HT1080 (cell line): Measurements from ENCODE around the gene PTCD3. TPM values are rescaled to one million over a fixed set of nuclear protein-coding genes. Genes with fewer than 3 reads are reported as not detected.

Experiments used
- DNase-seq: peaks from one replicate; pipeline ENCODE4 v3.0.0-alpha.2; 2015; ENCODE audit warnings: low read depth
- polyA plus RNA-seq, 2 experiments: library from polyadenylated mRNA; depleted of rRNA; stranded (reverse); fragments of >200 nt; gene quantifications; 2 replicates each; pipeline ENCODE4 v1.2.3, GENCODE V29; 2015
- total RNA-seq: library from RNA; depleted of rRNA; stranded (reverse); fragments of >200 nt; shearing (Covaris generic); gene quantifications from 2 replicates; pipeline ENCODE4 v1.2.3, GENCODE V29; 2014; rRNA removed

Gene PTCD3
- total RNA-seq, result 81.9 and 84.8 TPM in 2 replicates
- polyA plus RNA-seq (2015; cell fraction: cytosol; rRNA removed), result 26.4 and 32.2 TPM in 2 replicates
- 259 and 286 TPM in 2 replicates for polyA plus RNA-seq (2015; cell fraction: nucleus; rRNA removed)

GRCh38 chr2:86105969-86106945 lies at the start of gene PTCD3:
TSS of gene PTCD3 (plus strand) at chr2:86106235. CDS start at chr2:86106248, 13 bp downstream.
- DNase-seq, result peak; percentile 91

DNA sequence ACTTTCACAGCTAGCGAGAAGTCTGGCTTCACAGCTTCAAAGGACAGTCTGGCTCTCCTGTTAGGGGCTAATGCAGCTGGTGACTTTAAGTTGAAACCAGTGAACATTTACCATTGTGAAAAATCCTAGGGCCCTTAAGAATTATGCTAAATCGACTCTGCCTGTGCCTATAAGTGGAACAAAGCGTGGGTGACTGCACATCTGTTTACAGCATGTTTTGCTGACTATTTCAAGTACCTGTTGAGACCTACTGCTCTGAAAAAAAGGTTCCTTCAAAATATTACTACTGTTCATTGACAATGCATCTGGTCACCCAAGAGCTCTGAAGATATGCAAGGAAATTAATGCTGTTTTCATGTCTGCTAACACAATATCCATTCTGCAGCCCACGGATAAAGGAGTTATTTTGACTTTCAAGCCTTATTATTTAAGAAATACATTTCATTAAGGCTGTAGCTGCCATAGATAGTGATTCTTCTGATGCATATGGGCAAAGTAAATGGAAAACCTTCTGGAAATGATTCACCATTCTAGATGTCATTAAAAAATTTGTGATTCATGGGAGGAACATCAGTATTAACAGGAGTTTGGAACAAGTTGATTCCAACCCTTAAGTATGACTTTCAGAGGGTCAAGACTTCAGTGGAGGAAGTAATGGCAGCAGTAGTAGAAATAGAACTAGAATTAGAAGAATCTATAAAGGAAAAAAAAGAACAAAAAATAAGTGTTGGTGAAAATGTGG lies 49.3 kb upstream of the PTCD3 start:
- no peak for DNase-seq

- peak; percentile 41 for DNase-seq
These were observed 44.0 kb upstream of the PTCD3 start for GRCh38 chr2:86062043-86062442.

DNA sequence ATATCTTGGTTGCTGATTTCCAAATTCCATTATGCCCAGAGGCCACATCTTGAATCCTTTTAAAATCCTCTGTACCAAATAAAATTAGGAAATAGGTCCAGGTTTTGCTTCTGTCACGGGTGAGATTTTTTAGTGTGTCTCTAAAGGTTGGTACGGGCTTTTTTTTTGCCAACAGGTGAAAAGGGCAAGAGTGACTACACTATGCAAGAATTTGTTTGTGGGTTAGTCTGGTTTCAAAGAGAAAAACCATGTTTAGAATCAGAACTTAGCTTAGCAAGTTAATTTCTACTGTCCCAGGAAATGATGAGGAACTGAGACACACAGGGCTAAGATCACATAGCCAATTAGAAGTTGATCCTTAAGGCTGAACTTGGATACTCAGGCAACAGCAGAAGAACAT lies 42.0 kb upstream of the PTCD3 start:
- DNase-seq, result peak; percentile 47

GRCh38 chr2:86065512-86065911 lies 40.5 kb upstream of the PTCD3 start:
- no peak for DNase-seq

DNA sequence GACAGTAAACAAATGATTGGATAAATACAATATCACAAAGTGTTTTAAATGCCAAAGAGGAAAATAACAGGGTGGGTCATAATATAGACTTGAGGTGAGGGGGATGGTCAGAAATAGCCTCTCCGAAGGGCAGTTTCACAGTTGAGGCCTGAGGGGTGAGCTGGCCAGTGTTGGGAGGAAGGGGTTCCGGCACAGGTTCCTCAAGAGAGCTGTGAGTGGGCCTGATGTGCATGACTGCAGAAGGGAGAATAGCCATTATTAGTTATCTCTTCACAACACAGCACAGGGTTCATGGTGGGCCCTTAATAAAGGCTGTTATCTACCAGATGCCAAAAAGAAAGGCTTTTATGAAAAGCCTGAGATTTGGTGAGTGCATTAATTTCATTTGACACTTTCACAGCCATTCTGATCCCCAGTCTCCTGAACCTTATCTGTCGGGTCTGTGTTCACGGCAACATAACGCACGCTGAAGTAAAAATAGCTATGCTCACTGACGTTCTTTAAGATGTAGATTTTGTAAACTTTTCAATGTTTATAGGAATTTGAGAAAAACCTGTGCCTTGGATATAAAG lies 39.9 kb upstream of the PTCD3 start:
- no peak for DNase-seq

GRCh38 chr2:86066915-86067314 lies 39.1 kb upstream of the PTCD3 start:
- DNase-seq, result no peak

- DNase-seq, result peak; percentile 43
These were observed 37.9 kb upstream of the PTCD3 start for GRCh38 chr2:86068136-86068588.

GRCh38 chr2:86068648-86069047 lies 37.4 kb upstream of the PTCD3 start:
- DNase-seq, result no peak

DNA sequence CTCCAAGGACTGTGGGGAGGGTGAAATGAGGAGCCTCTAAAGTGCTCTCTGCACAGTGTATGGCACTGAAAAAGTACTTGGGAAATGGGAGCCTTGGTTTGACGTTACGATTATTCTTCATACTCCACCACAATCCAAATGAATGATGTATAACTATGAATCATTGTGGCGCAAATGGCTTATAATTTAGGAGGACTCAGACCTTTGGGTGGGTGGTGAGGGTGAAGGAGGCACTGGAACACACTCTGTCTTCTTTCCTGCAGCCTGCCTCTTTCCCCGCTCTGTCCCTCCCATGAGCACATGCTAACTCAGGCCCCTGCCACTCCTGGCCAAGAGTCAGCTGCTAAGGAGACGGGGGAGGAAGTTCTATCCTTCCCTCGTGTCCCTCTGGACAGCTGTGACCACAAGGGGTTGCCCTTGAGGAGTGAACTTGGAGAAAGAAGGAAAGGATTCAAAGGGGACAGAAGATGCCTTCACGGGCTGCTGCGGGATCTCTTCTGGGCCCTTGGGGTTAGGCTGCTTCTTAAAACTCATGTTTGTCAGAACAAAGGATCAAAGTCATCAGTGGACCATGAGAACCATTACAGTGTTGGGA lies 36.8 kb upstream of the PTCD3 start:
- no peak for DNase-seq

GRCh38 chr2:86069783-86070339 lies 36.2 kb upstream of the PTCD3 start:
- DNase-seq, result no peak

DNA sequence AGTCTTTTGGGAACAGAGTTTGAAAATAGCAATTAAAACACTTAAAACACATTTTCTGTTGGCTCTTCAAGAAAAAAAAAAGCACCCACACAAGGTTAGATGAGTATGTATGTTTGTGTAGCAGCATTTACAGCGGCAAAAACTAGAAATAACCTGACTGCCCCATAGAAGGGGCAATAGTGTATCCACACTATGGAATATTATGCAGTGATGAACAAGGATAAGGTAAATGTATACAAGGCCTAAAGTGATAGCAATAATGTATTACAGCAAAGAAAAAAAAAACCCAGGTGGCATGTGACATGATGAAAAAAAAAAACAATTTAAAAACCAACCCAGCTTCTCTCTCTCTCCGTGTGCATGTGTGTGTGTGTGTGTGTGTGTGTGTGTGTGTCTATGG lies 35.2 kb upstream of the PTCD3 start:
- DNase-seq, result no peak

- no peak for DNase-seq
These were observed 33.7 kb upstream of the PTCD3 start for GRCh38 chr2:86072271-86072858.

DNA sequence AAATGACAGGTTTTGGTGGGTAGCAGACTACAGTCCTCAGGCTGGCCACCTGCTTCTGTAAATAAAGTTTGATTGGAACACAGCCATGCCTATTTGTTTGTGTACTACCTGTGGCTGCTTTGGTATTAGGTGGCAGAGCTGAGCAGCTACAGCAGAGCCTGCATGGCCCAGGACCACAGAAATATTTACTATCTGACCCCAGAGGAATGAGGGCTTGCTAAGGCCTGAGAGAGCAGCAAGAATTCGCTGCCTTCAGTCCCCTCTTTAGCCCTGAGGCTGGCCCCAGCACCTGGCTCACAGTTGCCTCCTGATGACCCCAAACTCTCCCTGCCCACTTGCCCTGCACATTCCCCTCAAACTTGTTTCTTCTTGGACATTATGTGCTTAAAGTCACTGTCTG lies 32.8 kb upstream of the PTCD3 start:
- no peak for DNase-seq

- DNase-seq, result no peak
These were observed 31.8 kb upstream of the PTCD3 start for GRCh38 chr2:86074256-86074655.

- DNase-seq, result no peak
These were observed 31.2 kb upstream of the PTCD3 start for GRCh38 chr2:86074811-86075210.

- DNase-seq, result no peak
These were observed 30.1 kb upstream of the PTCD3 start for GRCh38 chr2:86075886-86076285.

DNA sequence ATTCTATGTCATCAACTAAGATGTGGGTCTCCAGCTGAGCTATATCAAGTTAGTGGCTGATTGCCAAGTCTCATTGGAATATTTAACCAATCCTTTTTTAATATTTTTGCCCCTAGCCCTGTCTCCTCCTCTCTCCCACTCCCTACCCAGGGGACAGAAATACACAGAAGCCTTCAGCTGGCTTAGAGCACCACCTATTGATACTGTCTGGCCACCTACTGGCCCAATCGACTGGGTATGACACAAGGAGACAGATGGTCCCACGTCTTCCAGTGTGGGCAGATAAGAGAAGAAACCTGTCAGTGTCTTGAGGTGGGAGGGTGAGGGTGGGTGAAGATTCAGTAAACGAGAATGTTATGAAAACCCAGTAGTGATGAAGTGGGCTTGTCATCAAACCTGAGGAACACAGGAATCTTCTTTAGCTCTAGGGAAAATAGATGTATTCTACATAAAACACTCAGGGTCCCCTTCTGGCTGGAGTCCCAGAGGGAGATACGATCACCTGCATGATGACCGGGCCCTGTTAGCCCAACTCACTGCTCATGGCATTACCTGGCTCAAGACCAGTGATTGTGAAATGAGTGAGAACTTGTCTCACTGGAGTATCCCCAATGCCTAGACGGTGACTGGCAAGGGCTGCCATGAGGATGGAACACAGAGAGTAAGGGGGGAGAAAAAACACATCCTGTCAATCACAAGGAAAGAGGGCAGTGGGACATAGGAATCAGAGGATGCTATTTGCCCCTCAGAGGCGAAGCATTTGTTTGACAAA lies 27.1 kb upstream of the PTCD3 start:
- no peak for DNase-seq

DNA sequence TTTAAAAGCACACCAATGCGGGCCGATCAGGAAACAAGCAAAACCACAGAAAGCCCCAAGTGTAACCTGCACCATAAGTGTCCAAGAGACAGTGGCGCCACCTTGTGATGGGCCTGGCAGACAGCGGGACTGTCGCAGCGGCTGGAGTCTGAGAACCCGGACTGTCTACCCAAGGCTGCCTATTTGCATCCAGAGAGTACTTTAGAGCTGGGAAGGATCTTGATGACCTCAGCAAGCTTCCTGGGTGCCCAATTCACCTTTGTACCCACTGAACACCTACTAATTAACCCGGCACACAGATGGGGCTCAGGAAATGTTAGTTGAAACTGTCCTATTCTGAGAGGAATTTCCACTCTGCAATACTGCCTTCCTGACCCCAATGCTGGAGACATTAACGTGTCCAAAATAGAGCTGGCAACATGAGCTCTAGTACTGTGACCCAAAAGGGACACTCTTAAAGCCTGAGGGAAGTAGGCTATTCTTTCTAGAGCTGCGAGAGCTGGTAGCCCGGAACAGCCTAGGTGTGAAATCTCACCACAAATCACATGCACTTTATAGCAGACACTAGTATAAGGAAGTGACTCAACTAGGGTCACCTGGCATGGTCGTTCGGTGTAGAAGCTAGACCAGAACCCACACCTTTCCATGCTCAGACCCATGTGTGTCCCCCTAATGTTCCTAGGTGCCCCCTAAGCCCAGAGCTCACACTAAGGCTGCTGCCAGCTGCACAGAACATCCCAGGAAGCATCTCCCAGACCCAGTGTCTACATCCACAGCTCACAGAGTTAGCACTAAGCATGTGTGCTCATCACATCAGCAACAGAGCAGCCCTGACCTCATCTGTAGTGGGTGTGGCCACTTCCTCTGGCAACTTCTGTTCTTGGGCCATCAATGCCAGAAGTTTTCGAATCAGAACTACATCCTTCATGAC lies 25.8 kb upstream of the PTCD3 start:
- peak; percentile 41 for DNase-seq
